GM12878 (cell line): ENCODE results near the gene MMP14. TPM values are rescaled to one million over a fixed set of nuclear protein-coding genes. Genes with fewer than 3 reads are reported as not detected.
A peak's percentile ranks its signal among the peaks of the same experiment; 100 is the strongest.

Experiments
- BCL3 ChIP-seq: IDR thresholded peaks from 2 replicates; pipeline ENCODE4 v1.6.1; 2011; ENCODE audit warnings: borderline replicate concordance, low read depth, mild to moderate bottlenecking, moderate library complexity, low read length; ENCODE audit not compliant: insufficient read depth, poor library complexity, severe bottlenecking
- BHLHE40 ChIP-seq, 2 experiments: fragments of 450-650 bp in 1 of 2; IDR thresholded peaks; 2 replicates each; pipeline ENCODE4 v1.6.1; 2011 to 2017; ENCODE audit warnings: low read depth in 2 of 2, borderline replicate concordance in 1 of 2, improper control_type of control experiment in 1 of 2, low read length in 1 of 2, mild to moderate bottlenecking in 1 of 2
- CBX5 ChIP-seq: sonication (generic); IDR thresholded peaks from 2 replicates; pipeline ENCODE4 v1.6.1; 2016; ENCODE audit warnings: low read depth, moderate library complexity, mild to moderate bottlenecking, inconsistent platforms
- FOS ChIP-seq: IDR thresholded peaks from 3 replicates; pipeline ENCODE4 v1.6.1; 2011; ENCODE audit warnings: borderline replicate concordance; ENCODE audit not compliant: insufficient read length; ENCODE audit errors: extremely low read depth
- IKZF1 ChIP-seq: fragments of 450-650 bp; conservative IDR thresholded peaks from 2 replicates; pipeline ENCODE4 v1.6.1; 2017; ENCODE audit warnings: antibody characterized with exemption, mild to moderate bottlenecking
- IKZF2 ChIP-seq, 2 experiments: fragments of 450-650 bp; IDR thresholded peaks; 2 replicates each; pipeline ENCODE4 v1.6.1; 2017; ENCODE audit warnings: mild to moderate bottlenecking in 2 of 2, moderate library complexity in 2 of 2
- JUNB ChIP-seq: IDR thresholded peaks from 2 replicates; pipeline ENCODE4 v1.6.1; 2016; ENCODE audit warnings: antibody characterized with exemption, mild to moderate bottlenecking
- MEF2B ChIP-seq: fragments of 450-650 bp; IDR thresholded peaks from 2 replicates; pipeline ENCODE4 v1.6.1; 2018; ENCODE audit warnings: mild to moderate bottlenecking, moderate library complexity; ENCODE audit not compliant: partially characterized antibody, poor library complexity, severe bottlenecking
- MTA2 ChIP-seq: fragments of 450-650 bp; IDR thresholded peaks from 2 replicates; pipeline ENCODE4 v1.6.1; 2016; ENCODE audit warnings: low read depth, mild to moderate bottlenecking, moderate library complexity
- NFYA ChIP-seq: IDR thresholded peaks from 2 replicates; pipeline ENCODE4 v1.6.1; 2011; ENCODE audit warnings: low read depth, mild to moderate bottlenecking, low read length, improper control_type of control experiment, borderline replicate concordance
- PAX5 ChIP-seq: IDR thresholded peaks from 2 replicates; pipeline ENCODE4 v1.6.1; 2011; ENCODE audit warnings: low read depth, low read length, borderline replicate concordance
- RELB ChIP-seq: fragments of 450-650 bp; IDR thresholded peaks from 2 replicates; pipeline ENCODE4 v1.6.1; 2017; ENCODE audit warnings: low read depth, mild to moderate bottlenecking, moderate library complexity
- REST ChIP-seq: IDR thresholded peaks from 2 replicates; pipeline ENCODE4 v1.6.1; 2012; ENCODE audit warnings: mild to moderate bottlenecking, low read depth, low read length
- SP1 ChIP-seq: IDR thresholded peaks from one replicate; pipeline ENCODE4 v1.6.1; 2011; ENCODE audit warnings: low read depth, low read length
- STAT1 ChIP-seq: fragments of 450-650 bp; conservative IDR thresholded peaks from 2 replicates; pipeline ENCODE4 v1.6.1; 2014; ENCODE audit warnings: antibody characterized with exemption, mild to moderate bottlenecking
- WRNIP1 ChIP-seq: IDR thresholded peaks from 2 replicates; pipeline ENCODE4 v1.6.1; 2011; ENCODE audit warnings: low read depth, low read length, improper control_type of control experiment, borderline replicate concordance
- ZNF687 ChIP-seq: fragments of 450-650 bp; IDR thresholded peaks from 2 replicates; pipeline ENCODE4 v1.6.1; 2017; ENCODE audit warnings: mild to moderate bottlenecking, moderate library complexity
- ZSCAN29 ChIP-seq: fragments of 450-650 bp; IDR thresholded peaks from 2 replicates; pipeline ENCODE4 v1.6.1; 2017; ENCODE audit warnings: mild to moderate bottlenecking, moderate library complexity
- polyA plus RNA-seq, 11 experiments: library from polyadenylated mRNA; depleted of rRNA in 4 of 11; unstranded in 6 of 11; stranded (reverse) in 5 of 11; fragments of >200 nt; fragmentation: Nextera tagmentation in 4 of 11; fragmentation: Illumina TruSeq in 1 of 11; extraction: Ambion mirVana in 4 of 11; extraction: Trizol in 1 of 11; gene quantifications; 1 replicate in 1 of 11; 2 replicates in 10 of 11; pipeline versions ENCODE4 v1.2.1 to v1.2.3, GENCODE V29; 2011 to 2016; ENCODE audit warnings: inconsistent platforms in 2 of 11, missing spikeins in 2 of 11, low read depth in 1 of 11
- total RNA-seq, 4 experiments: library from RNA; depleted of rRNA in 3 of 4; stranded (reverse); fragments of >200 nt in 3 of 4; fragmentation: Illumina TruSeq in 1 of 4; extraction: Trizol in 1 of 4; gene quantifications; 2 replicates each; pipeline versions ENCODE4 v1.2.1 to v1.2.3, GENCODE V29; 2013 to 2021

The MMP14 gene
- total and polyA plus RNA-seq, 10 of the 15 experiments (the other 5 are each of a cell fraction or from before 2014, with no cell fraction given): 0.31 to 1.9 (median 0.70) TPM; not detected in 2

- TF ChIP-seq FOS (no peak), SP1 (peak; percentile 13), JUNB (peak; percentile 24; the same call in 1 of the 2 replicates), BCL3 (no peak), ZSCAN29 (no peak), BHLHE40 (IDR thresholded peaks at IDR 0.05; ENCODE audit: borderline replicate concordance in 1 of 2, low read depth in 2 of 2, low read length in 1 of 2) (peak; percentile 51 to 58; a peak in 2 of 4 replicates), STAT1 (0 out of 2 replicates have a peak, but pooled peaks have one; percentile 29), MEF2B (peak; percentile 80), PAX5 (peak; percentile 92), NFYA (no peak), WRNIP1 (no peak), REST (no peak), ZNF687 (no peak; the same call in 1 of the 2 replicates), IKZF1 (peak; percentile 82), IKZF2 (IDR thresholded peaks at IDR 0.05) (peak; percentile 73 to 74; a peak in 3 of 4 replicates), CBX5 (peak; percentile 80; the same call in 1 of the 2 replicates), RELB (peak; percentile 83), MTA2 (peak; percentile 63; the same call in 1 of the 2 replicates)
Observed at GRCh38 chr14:22802860-22803686, 33.3 kb upstream of the MMP14 start (continued).
